HG02763 (cell line): ENCODE measurements around the gene CHMP5.
"Not testable (repeated sequence)": the region's sequence is repeated elsewhere in the genome, so short reads cannot be mapped to it uniquely, and the experiment has no call there.

ENCODE experiments used
- ATAC-seq: cut with Tn5 transposase; IDR thresholded peaks from one replicate; pipeline ENCODE4 v1.9.1; 2021; ENCODE audit warnings: mild to moderate bottlenecking, moderate library complexity; ENCODE audit not compliant: unreplicated experiment

Gene CHMP5

GRCh38 chr9:33310748-33311147 lies 45.9 kb downstream of the CHMP5 start:
- no peak for ATAC-seq

- ATAC-seq: no peak
Measured at GRCh38 chr9:33311953-33312352, 47.1 kb downstream of the CHMP5 start.

- ATAC-seq: no peak
Measured at GRCh38 chr9:33315371-33315770, 50.5 kb downstream of the CHMP5 start.

GRCh38 chr9:33317136-33317535 lies 52.3 kb downstream of the CHMP5 start:
- not testable (repeated sequence) for ATAC-seq

- ATAC-seq: no peak
Measured at GRCh38 chr9:33318225-33318624, 53.4 kb downstream of the CHMP5 start.

GRCh38 chr9:33318781-33319180 lies 53.9 kb downstream of the CHMP5 start:
- no peak for ATAC-seq

GRCh38 chr9:33320230-33320567 lies 55.4 kb downstream of the CHMP5 start:
- ATAC-seq: no peak

- ATAC-seq: no peak
Measured at GRCh38 chr9:33320568-33321261, 55.9 kb downstream of the CHMP5 start.

GRCh38 chr9:33329117-33329563 lies 64.3 kb downstream of the CHMP5 start:
- ATAC-seq: no peak

- no peak for ATAC-seq
Measured at GRCh38 chr9:33329979-33330378, 65.1 kb downstream of the CHMP5 start.

GRCh38 chr9:33331377-33331891 lies 66.6 kb downstream of the CHMP5 start:
- ATAC-seq: no peak
